Caco-2 (cell line): ENCODE data around the gene HYAL3. TPM values are rescaled to one million over a fixed set of nuclear protein-coding genes. Genes with fewer than 3 reads are reported as not detected.

Source experiments
- BruUV-seq: library from RNA; stranded (reverse); fragments of 400-500 nt; replicated peaks from 2 replicates; lab custom pipeline; 2021; lab: Mats Ljungman, UMichigan
- CTCF ChIA-PET: fragments of 300-600 bp; sonication (Branson Sonifier 250); formaldehyde crosslinking; loops from one replicate; lab custom pipeline; 2022; ENCODE audit warnings: antibody characterized with exemption; lab: Charles Lee
- POLR2A ChIA-PET: fragments of 300-600 bp; sonication (Branson Sonifier 250); formaldehyde crosslinking; loops from one replicate; lab custom pipeline; 2022; ENCODE audit warnings: antibody characterized with exemption; lab: Charles Lee
- DNase-seq, 2 experiments: peaks; one replicate each; pipeline versions ENCODE4 v3.0.0 to v3.0.0-alpha.2; 2020 to 2022
- H3K27me3 ChIP-seq: replicated peaks from 2 replicates; pipeline ENCODE4 v1.6.0; 2011; ENCODE audit warnings: low read length; ENCODE audit not compliant: control insufficient read depth, insufficient read depth
- H3K36me3 ChIP-seq: 2 replicates; pipeline ENCODE4 v1.5.1; 2011; ENCODE audit warnings: low read length; ENCODE audit not compliant: control insufficient read depth, insufficient read depth
- H3K4me1 ChIP-seq: fragments of 250-450 bp; sonication (Bioruptor Pico); 2 replicates; pipeline ENCODE4 v1.5.1; 2020; ENCODE audit warnings: mild to moderate bottlenecking
- H3K4me3 ChIP-seq: 2 replicates; pipeline ENCODE4 v1.5.1; 2011; ENCODE audit warnings: low read depth, mild to moderate bottlenecking, control low read depth, low read length
- H3K9me3 ChIP-seq: fragments of 250-450 bp; sonication (Bioruptor Pico); 2 replicates; pipeline ENCODE4 v1.5.1; 2020; ENCODE audit warnings: mild to moderate bottlenecking, moderate library complexity
- H3K27ac Mint-ChIP-seq: one replicate; pipeline ENCODE4 v1.8.0; 2022; ENCODE audit warnings: mixed read lengths; ENCODE audit not compliant: unreplicated experiment
- H3K27me3 Mint-ChIP-seq: one replicate; pipeline ENCODE4 v1.8.0; 2022; ENCODE audit warnings: mixed read lengths; ENCODE audit not compliant: insufficient read depth, unreplicated experiment
- H3K36me3 Mint-ChIP-seq: one replicate; pipeline ENCODE4 v1.8.0; 2022; ENCODE audit warnings: mild to moderate bottlenecking, mixed read lengths; ENCODE audit not compliant: insufficient read depth, unreplicated experiment
- H3K4me1 Mint-ChIP-seq: one replicate; pipeline ENCODE4 v1.8.0; 2022; ENCODE audit warnings: low read depth, mixed read lengths; ENCODE audit not compliant: unreplicated experiment
- H3K4me3 Mint-ChIP-seq: one replicate; pipeline ENCODE4 v1.8.0; 2022; ENCODE audit warnings: mild to moderate bottlenecking, moderate library complexity, mixed read lengths; ENCODE audit not compliant: unreplicated experiment
- H3K9me3 Mint-ChIP-seq: one replicate; pipeline ENCODE4 v1.8.0; 2022; ENCODE audit warnings: mixed read lengths; ENCODE audit not compliant: unreplicated experiment
- intact Hi-C: fragments of 100-400 bp; cut with micrococcal nuclease; formaldehyde crosslinking; loops from one replicate; pipeline ENCODE4 v1.10.0; 2022; ENCODE audit not compliant: unreplicated experiment
- total RNA-seq: library from RNA; stranded (reverse); gene quantifications from 2 replicates; pipeline ENCODE4 v1.2.3, GENCODE V29; 2022
- TF ChIP-seq, protein P1 (sequence below), 2 experiments: fragments of 200-600 bp in 1 of 2; IDR thresholded peaks; 1 replicate in 1 of 2; 2 replicates in 1 of 2; pipeline versions ENCODE4 v1.5.1 to v1.8.0; 2011 to 2022; ENCODE audit warnings: antibody characterized with exemption in 1 of 2, control low read depth in 1 of 2, inconsistent platforms in 1 of 2, low read depth in 1 of 2, low read length in 1 of 2, mild to moderate bottlenecking in 1 of 2, moderate library complexity in 1 of 2; ENCODE audit not compliant: insufficient read depth in 1 of 2, severe bottlenecking in 1 of 2, unreplicated experiment in 1 of 2

Gene HYAL3
- total RNA-seq, 1 experiment from 2014 or later, result 5.2 TPM

DNA sequence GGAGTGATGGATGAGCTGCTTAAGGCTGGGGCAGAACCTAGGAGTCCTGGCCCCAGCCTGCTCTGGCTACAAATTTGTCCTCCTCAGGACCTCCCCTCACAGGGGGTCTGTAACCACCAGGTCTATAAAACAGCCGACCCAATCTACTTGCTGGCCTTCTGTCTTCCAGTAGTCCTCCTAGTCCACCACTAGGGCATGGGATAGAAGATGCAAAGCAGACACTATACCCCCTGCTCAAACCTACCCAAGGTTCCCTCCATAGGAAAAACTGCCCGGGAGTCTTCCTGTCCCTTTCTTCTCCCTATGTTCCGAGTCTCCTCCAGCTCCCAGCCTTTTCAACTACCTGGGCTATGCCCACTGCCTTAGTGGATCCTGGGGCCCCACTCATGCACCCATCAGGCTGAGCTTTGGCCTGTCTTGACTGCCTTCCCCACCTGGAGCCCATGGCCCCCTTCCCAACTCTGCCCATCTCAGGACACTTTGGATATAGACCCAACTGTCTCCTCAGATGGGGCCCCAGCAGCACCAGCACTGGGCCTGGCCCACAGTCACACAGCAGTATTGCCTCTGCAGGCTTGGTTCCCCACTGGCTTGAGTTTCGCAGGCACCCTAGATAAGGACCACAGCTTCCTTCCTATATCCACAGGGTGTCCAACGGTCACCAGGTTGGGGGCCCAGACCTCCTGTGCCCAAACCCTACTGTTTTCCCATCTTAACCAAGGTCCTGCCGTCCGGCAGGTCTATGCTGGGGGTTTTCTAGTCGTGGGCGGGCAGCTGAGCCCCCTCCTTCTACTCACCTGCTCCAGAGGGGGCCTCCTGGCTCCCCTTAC lies 1.1 kb downstream of the HYAL3 start:
- Mint-ChIP-seq H3K36me3 (peaks cover 11% of the 10 kb centered on the region), H3K27me3 (no peaks in the 10 kb centered on the region), H3K4me3 (peak overlapping the region; percentile 97), H3K27ac (peak overlapping the region; percentile 95), H3K9me3 (no peaks in the 10 kb centered on the region), H3K4me1 (peaks cover 12% of the 10 kb centered on the region)
- no peak for DNase-seq
- H3K4me3 ChIP-seq, result peak overlapping the region; percentile 47
- peaks cover 18% of the 10 kb centered on the region for H3K4me1 ChIP-seq
- CTCF ChIA-PET, result no interaction called here
- TF ChIP-seq, protein P1, sequence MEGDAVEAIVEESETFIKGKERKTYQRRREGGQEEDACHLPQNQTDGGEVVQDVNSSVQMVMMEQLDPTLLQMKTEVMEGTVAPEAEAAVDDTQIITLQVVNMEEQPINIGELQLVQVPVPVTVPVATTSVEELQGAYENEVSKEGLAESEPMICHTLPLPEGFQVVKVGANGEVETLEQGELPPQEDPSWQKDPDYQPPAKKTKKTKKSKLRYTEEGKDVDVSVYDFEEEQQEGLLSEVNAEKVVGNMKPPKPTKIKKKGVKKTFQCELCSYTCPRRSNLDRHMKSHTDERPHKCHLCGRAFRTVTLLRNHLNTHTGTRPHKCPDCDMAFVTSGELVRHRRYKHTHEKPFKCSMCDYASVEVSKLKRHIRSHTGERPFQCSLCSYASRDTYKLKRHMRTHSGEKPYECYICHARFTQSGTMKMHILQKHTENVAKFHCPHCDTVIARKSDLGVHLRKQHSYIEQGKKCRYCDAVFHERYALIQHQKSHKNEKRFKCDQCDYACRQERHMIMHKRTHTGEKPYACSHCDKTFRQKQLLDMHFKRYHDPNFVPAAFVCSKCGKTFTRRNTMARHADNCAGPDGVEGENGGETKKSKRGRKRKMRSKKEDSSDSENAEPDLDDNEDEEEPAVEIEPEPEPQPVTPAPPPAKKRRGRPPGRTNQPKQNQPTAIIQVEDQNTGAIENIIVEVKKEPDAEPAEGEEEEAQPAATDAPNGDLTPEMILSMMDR (IDR thresholded peaks at IDR 0.05; ENCODE audit: insufficient read depth in 1 of 2, low read depth in 1 of 2, low read length in 1 of 2, severe bottlenecking in 1 of 2, unreplicated experiment in 1 of 2), result peak in 1 of 2 experiments; percentile 16
- no peaks in the 10 kb centered on the region for H3K9me3 ChIP-seq
- TSS peak; percentile 45 for BruUV-seq
- no peaks in the 10 kb centered on the region for H3K27me3 ChIP-seq
- no peaks in the 10 kb centered on the region; the same call in 1 of the 2 replicates for H3K36me3 ChIP-seq
- intact Hi-C loops, result loop anchor here (2.0 kb wide), 3 partner anchors 17 to 61 kb away; partner anchors contain the start of gene GNAI2
- POLR2A ChIA-PET, result no interaction called here

DNA sequence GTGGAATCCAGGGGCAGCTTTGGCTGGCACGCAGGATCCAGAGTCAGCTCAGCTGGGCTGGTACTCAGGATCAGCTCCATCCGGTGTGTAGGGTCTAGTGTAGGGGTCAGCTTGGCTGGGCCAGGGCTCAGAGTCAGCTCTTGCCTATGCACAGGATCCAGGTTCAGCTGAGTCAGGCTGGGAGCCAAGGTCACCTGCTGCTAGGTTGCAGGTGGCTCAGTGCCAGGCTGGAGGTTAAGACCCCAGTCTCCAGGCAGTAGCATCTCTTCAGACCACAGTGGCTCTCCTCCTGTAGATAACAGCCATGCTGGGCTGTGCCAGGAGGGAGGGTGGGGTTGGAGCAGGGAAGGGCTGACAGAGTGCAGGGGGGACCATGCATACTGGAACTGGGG lies 1.8 kb downstream of the HYAL3 start:
- POLR2A ChIA-PET, result no interaction called here
- Mint-ChIP-seq H3K4me1 (peaks cover 15% of the 10 kb centered on the region), H3K27ac (no peak overlapping the region), H3K4me3 (no peak overlapping the region), H3K27me3 (no peaks in the 10 kb centered on the region), H3K9me3 (no peaks in the 10 kb centered on the region), H3K36me3 (peaks cover 15% of the 10 kb centered on the region)
- H3K9me3 ChIP-seq, result no peaks in the 10 kb centered on the region
- no peaks in the 10 kb centered on the region; the same call in 1 of the 2 replicates for H3K36me3 ChIP-seq
- no peak overlapping the region for H3K4me3 ChIP-seq
- peaks cover 19% of the 10 kb centered on the region for H3K4me1 ChIP-seq
- intact Hi-C loops, result no loop called here
- DNase-seq, result peak in 1 of 2 experiments; percentile 26
- no peaks in the 10 kb centered on the region for H3K27me3 ChIP-seq
- TF ChIP-seq, protein P1 (IDR thresholded peaks at IDR 0.05; ENCODE audit: insufficient read depth in 1 of 2, low read depth in 1 of 2, low read length in 1 of 2, severe bottlenecking in 1 of 2, unreplicated experiment in 1 of 2), result no peak
- BruUV-seq, result no TSS peak
- CTCF ChIA-PET, result no interaction called here

DNA sequence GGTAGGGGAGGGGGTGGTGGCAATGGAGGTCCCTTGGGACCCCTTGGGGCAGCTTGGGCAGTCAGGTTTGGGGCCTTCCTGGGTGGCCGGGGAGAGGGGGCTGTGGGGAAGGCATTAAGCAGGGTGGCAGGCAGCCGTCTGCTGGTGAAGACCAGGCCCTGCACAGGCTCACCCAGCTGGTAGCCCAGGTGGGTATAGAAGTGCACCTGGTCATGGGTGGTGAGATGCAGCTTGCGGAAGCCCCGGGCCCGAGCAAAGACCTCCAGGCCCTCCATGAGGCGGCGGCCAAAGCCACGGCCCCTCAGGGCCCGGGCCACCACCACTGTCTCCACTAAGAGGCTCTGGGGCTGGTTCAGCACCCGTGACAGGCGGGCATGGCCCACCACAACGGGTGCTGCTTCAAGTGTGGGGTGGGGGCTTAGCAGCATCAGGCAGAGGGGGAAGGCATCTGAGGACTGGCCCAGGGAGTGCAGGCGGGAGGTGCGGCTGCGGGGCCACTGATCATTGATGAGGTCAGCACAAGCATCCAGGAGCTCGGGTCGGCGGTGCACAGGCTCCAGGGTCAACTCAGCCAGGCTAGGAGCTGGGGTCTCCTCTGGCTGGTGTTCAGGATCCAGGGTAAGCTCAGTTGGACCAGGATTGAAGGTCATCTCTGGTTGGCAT lies 2.4 kb downstream of the HYAL3 start:
- H3K4me1 ChIP-seq, result peaks cover 19% of the 10 kb centered on the region
- H3K4me3 Mint-ChIP-seq, result no peak overlapping the region

More for the DNA sequence above, 2.4 kb downstream of the HYAL3 start:
- no peak overlapping the region for H3K27ac Mint-ChIP-seq
- no peak for DNase-seq
- no TSS peak for BruUV-seq
- H3K36me3 Mint-ChIP-seq, result peaks cover 19% of the 10 kb centered on the region
- no peak overlapping the region for H3K4me3 ChIP-seq
- no peaks in the 10 kb centered on the region for H3K27me3 Mint-ChIP-seq
- H3K9me3 Mint-ChIP-seq, result no peaks in the 10 kb centered on the region
- CTCF ChIA-PET, result no interaction called here
- no peaks in the 10 kb centered on the region for H3K27me3 ChIP-seq
- H3K9me3 ChIP-seq, result no peaks in the 10 kb centered on the region
- peaks cover 16% of the 10 kb centered on the region for H3K4me1 Mint-ChIP-seq
- TF ChIP-seq, protein P1 (IDR thresholded peaks at IDR 0.05; ENCODE audit: insufficient read depth in 1 of 2, low read depth in 1 of 2, low read length in 1 of 2, severe bottlenecking in 1 of 2, unreplicated experiment in 1 of 2), result no peak
- POLR2A ChIA-PET, result no interaction called here
- no peaks in the 10 kb centered on the region for H3K36me3 ChIP-seq
- intact Hi-C loops, result no loop called here
